Astrocyte of the cerebellum (primary cell): ENCODE data around the gene CACNG3.
A peak's percentile ranks its signal among the peaks of the same experiment; 100 is the strongest.

Source experiments
- DNase-seq: peaks from one replicate; pipeline ENCODE4 v3.0.0-alpha.2; 2011; ENCODE audit warnings: low read depth
- H3K4me3 ChIP-seq: 2 replicates; pipeline ENCODE4 v1.5.1; 2011; ENCODE audit warnings: mild to moderate bottlenecking, low read depth, low read length, moderate library complexity
- in situ Hi-C: cut with HindIII; loops from 2 replicates; pipeline ENCODE4 v1.10.0; 2017; ENCODE audit warnings: low sequenced_read_pairs
- TF ChIP-seq, protein P1 (sequence below): IDR thresholded peaks from 2 replicates; pipeline ENCODE4 v1.5.1; 2012; ENCODE audit warnings: low read length, low read depth, moderate library complexity, mild to moderate bottlenecking; ENCODE audit errors: missing control alignments

CACNG3 gene

DNA sequence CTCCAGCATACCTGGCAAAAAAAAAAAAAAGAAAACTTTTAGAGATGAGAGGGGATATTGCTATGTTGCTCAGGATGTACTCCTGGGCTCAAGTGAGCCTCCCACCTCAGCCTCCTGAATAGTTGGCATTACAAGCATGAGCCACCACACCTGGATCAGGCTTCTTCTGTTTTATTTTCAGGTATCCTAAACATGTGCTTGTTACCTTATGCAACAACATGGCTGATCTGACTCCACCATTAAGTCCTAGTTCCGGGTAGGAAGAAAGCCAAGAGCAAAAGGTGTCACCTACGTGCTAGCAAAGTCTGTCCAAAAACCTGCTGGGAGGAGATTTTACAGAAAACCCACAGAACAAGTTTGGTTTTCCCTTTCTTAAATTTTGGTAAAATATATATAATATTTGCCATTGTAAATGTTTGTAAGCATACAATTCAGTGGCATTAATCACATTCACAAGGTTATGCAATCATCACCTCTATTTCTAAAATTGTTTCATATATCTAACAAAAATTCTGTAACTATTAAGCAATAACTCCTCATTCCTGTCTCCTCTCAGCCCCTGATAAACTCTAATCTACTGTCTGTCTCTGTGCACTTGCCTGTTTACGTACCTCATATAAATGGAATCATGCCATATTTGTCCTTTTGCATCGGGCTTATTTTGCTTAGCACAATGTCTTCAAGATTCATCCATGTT is 9.1 kb upstream of the CACNG3 start:
- in situ Hi-C loops: no loop called here
- no peak for DNase-seq
- no peak overlapping the region for H3K4me3 ChIP-seq
- TF ChIP-seq, protein P1, sequence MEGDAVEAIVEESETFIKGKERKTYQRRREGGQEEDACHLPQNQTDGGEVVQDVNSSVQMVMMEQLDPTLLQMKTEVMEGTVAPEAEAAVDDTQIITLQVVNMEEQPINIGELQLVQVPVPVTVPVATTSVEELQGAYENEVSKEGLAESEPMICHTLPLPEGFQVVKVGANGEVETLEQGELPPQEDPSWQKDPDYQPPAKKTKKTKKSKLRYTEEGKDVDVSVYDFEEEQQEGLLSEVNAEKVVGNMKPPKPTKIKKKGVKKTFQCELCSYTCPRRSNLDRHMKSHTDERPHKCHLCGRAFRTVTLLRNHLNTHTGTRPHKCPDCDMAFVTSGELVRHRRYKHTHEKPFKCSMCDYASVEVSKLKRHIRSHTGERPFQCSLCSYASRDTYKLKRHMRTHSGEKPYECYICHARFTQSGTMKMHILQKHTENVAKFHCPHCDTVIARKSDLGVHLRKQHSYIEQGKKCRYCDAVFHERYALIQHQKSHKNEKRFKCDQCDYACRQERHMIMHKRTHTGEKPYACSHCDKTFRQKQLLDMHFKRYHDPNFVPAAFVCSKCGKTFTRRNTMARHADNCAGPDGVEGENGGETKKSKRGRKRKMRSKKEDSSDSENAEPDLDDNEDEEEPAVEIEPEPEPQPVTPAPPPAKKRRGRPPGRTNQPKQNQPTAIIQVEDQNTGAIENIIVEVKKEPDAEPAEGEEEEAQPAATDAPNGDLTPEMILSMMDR: no peak

DNA sequence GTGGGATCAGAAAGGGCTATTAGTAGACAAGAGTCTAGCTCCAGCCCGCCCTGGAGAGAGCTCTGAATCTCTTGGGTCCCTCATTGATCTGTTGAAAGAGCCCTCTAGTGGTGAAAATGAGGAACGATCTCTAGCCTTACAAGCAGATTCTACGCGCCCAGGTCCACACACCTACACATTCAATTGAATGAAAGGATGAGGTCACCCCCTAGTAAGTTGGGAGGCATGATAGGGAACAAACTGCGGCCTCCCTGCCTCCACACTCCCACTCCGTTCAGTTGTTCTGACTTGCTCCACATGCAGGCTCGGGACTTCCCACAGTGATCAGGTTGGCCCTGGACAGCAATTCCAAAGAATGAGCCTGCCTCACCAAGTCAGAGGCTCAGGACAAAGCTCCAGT is 2.9 kb upstream of the CACNG3 start:
- no peak for DNase-seq
- H3K4me3 ChIP-seq: no peak overlapping the region
- in situ Hi-C loops: no loop called here
- TF ChIP-seq, protein P1: peak; percentile 48

DNA sequence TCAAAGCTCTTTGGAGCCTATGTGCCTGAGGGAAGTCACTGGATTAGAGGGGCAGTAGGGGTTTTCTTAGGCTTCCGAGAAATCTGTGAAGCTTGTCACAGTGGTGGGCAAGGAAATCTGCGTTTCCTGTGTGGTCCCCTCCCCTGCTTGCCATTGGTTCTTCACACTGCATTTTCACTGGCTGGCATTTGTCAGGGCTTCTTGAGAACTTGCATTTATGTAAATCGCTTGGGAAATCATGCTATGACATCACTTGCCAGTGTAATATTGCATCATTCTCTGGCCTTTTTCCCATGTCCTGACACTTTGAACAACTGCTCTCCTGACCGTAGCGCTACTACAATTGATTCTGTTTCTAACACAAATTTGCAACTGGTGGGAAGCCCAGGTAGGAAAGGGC is 1.8 kb downstream of the CACNG3 start:
- in situ Hi-C loops: loop anchor here (5.0 kb wide), 1 partner anchor 61 kb away; no protein-coding TSS in a partner anchor
- TF ChIP-seq, protein P1: no peak
- no peak for DNase-seq

DNA sequence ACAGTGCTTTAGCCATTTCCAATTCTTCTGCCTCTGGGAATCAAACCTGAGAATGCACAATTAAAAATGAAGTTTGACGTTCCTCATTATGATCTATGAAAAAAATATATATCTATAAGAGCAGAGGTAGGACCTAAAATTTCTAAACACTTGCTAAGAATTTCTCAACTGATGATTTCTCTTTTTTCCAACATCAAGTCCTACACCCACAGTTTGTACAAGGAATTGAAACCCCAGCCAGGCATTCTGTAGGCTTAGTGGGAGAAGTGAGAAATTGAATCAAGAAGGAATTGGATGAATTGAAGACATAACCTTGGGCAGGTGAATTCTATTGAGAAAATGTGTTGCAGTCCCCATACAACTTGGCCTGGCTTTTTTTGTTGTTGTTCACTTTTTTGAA is 2.7 kb downstream of the CACNG3 start:
- TF ChIP-seq, protein P1: no peak
- no peak for DNase-seq
- H3K4me3 ChIP-seq: no peak overlapping the region
- in situ Hi-C loops: loop anchor here (5.0 kb wide), 1 partner anchor 61 kb away; no protein-coding TSS in a partner anchor

More for the DNA sequence above, 1.8 kb downstream of the CACNG3 start:
- no peak overlapping the region for H3K4me3 ChIP-seq

DNA sequence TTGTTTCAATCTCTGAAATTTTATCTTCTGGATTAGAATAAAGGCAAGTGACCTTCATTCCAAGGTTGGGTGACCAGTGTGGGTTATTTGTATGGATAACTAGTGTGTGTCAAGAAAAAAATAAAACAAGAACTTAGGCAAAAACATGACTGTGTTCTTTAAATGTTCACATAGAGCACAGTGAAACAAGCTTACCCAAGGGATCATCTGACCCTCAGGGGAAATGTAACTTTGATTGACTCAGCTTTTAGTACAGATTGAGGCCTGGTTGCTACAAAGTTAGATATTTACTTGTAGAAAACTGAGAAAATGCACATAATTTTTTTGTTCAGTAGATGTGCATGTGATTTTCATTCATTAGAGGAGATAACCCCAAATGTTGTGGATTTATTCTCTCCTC is 6.7 kb downstream of the CACNG3 start:
- DNase-seq: no peak
- TF ChIP-seq, protein P1: no peak
- in situ Hi-C loops: no loop called here

DNA sequence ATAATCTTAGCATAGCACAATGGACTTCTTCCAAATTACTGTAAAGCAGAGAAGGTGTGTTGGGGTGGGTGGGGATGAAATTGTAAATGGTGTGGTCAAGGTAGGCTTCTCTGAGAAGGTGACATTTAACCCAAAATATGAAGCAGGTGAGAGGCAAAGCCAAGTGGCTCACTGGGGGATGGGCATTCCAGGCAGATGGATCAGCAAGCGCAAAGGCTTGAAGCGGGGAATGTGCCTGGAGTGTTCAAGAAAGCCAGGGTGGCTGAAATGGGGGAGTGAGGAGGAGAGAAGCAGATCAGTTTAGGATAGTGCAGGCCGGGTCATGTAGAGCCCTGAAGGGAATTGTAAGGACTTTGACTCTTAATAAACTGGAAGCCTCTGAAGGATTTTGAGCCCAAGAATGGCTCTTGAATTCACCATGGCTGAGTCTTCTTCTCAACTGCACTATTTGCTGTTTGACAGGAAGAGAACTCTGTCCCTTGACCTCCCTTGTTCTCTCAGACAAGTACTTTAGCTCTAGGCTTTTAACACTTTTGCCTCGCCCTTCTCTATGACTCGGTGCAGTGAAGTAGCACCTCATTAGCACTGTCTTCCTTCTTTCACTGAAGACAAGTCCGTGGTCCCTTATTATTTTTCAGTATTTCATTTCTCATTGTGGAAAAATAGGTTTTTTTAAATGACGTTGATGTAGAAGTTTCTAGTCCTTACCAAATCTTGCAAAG is 14.7 kb downstream of the CACNG3 start:
- in situ Hi-C loops: no loop called here
- TF ChIP-seq, protein P1: no peak

More for the DNA sequence above, 6.7 kb downstream of the CACNG3 start:
- no peak overlapping the region for H3K4me3 ChIP-seq

More for the DNA sequence above, 14.7 kb downstream of the CACNG3 start:
- H3K4me3 ChIP-seq: no peak overlapping the region
- DNase-seq: no peak
